Measurements from ENCODE around the gene IL22. TPM values are rescaled to one million over a fixed set of nuclear protein-coding genes. Genes with fewer than 3 reads are reported as not detected.
"Not testable (repeated sequence)": the region's sequence is repeated elsewhere in the genome, so short reads cannot be mapped to it uniquely, and the experiment has no call there.

Gene IL22
- polyA plus RNA-seq, 10 donors, result not detected

DNA sequence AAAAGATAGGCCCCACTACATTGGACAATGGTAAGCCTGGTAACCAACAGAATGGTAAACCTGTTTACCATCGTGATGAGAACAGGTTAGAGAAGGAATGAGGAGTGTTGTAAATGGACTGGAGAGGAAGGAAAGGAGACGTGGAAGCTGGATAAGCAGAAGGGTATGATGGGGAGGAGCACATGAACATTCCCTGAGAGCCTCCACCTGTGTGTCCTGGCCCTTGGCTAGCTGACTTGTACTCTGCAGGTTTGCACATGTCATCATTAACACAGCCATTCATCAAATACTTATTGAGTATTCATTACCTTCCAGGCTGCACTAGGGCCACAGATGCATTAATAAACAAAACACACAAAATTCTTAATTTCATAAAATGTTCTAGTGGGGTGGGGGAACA lies 23.4 kb downstream of the IL22 start:
- no peak for DNase-seq

GRCh38 chr12:68227356-68227755 lies 26.0 kb downstream of the IL22 start:
- DNase-seq, result no peak

DNA sequence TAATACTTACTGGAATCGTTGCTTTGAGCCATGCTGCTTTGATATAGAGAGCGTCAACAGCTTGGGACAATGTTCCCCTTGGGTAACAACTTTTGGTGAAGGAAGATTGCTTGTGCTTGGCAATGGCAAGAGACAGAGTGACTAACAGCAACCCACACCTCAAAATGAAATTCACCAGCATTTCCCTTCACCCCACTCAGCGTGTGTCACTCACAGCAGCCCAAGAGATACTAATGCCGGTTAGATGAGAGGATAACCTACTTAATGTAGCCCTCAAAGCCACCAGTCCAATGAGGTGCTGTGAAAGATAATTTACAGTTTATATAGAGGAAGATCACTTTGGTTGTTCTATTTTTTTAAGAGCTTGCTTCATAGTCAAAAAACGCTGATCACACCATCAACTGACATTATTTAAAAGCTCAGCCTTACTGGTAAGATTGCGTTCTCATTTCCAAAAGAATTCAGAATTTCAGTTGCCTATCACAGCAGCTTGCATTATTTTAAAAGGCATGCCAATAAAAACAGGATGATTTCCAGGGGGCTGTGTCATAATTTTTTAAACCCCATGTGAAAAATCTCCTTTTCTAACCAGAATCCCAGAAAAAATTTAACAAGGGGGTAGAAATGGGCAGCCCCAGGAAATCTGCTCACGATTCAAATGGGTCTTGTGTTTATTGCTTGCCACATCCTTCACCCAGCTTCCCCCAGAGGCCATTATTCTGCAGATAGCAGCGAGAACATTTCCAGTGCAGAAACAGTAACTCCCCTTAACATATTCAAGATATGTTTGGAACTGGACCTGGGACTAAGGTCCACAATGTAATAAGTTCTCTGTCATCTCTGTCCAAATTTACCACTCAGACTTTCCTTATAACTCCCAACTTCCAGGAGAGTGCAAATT lies 27.6 kb downstream of the IL22 start, which contains the start of gene IL26:
IL26 (minus strand) TSS at position 235 of the 901 bp plus-strand sequence; CDS start at position 181, 54 bp downstream.
- no peak for DNase-seq

DNA sequence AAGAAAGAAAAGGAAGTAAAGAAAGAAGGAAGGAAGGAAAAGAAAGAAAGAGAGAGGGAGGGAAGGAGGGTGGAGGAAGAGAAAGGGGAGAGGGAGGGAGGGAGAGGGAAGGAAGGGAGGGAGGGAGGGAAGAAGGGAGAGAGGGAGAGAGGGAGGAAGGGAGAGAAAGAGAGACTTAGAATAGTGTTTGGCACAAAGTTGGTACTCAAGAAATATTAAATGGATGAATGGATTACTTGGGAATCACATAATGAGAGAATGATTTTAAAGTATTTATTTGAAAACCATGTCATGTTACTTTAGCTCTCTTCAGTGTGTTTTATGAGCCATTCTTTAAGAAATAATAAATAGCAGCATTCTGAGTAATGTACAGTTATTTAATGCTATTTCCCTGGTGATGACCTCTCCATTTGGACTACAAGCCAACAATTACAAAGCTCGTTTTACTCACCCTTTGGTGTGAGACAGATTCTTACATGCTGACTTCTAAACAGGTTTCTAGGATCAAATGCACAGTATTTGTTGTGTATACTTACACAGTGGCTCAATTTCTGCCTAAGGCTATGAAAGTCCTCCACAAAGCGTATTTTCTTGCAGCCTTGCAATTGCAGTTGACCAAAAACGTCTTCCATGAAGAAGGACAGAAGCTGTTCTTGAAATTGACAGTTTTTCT lies 28.7 kb downstream of the IL22 start:
- peak in 1 of 3 donors; percentile 5 for DNase-seq

GRCh38 chr12:68223067-68223747 lies 30.2 kb downstream of the IL22 start:
- DNase-seq, result peak; percentile 80 to 92 (median 86)

DNA sequence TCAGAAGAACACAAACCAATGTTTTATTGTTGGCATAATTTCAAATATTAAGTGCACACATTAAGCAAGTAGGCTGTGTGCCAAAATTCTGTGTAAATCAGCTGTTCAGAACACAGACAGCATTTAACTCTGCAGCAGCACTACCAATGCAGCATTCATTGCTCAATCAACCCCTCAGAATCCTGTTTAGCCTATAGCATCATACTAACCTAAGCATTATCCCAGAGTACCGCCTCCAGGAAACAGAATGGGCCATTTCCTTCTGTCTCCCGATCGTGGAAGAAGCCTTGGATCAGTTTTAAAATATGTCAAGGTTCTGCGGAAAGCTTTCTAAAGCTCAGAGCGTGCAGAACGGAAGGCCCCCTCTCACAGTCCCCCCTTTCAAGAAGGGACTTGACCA lies 31.1 kb downstream of the IL22 start:
- DNase-seq, result peak in 1 of 3 donors; percentile 30

DNA sequence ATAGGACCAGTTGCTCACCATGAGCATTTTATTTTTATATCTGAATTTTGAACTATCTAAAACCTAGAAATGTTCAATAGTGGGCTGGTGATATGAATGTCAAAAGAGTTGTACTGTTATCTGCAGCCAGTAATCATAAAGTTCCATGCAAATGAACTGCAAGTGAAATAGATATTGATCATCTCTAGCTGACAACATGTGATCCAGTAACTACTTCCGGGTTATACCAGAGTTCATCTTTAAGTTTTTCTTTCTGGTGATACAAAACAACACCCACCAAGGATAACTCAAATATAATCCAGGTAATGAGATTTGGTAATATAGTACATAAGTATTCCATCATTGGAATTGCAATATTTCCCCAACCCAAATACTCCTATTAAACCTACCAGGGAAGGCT lies 31.9 kb downstream of the IL22 start:
- no peak for DNase-seq

GRCh38 chr12:68210875-68211274 lies 42.5 kb downstream of the IL22 start:
- DNase-seq, result no peak

- not testable (repeated sequence) for DNase-seq
Observed at GRCh38 chr12:68209048-68209728, 44.2 kb downstream of the IL22 start.

GRCh38 chr12:68207276-68207675 lies 46.1 kb downstream of the IL22 start:
- no peak for DNase-seq

GRCh38 chr12:68206446-68206845 lies 47.0 kb downstream of the IL22 start:
- no peak for DNase-seq

DNA sequence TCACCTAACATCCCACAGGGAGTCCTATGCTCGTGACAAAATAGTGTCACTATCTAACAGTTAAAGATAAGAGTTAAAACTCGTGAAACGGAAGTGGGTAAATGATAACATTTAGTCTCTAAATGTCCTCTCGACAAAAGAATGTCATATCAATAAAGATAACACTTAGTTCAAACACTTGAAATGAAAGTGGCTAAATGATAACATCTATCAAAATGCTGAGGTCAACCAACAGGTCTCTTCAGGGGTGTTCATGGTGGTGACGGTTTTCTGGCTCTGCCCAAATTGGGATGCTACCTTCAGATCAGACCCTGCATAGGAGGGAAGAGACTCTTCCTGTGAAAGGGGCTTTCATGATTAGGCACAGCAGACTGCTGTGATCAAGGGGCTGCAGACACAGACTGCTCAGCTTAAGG lies 49.9 kb downstream of the IL22 start:
- no peak for DNase-seq

GRCh38 chr12:68200854-68201253 lies 52.5 kb downstream of the IL22 start:
- no peak for DNase-seq

GRCh38 chr12:68199127-68199526 lies 54.3 kb downstream of the IL22 start:
- no peak for DNase-seq

DNA sequence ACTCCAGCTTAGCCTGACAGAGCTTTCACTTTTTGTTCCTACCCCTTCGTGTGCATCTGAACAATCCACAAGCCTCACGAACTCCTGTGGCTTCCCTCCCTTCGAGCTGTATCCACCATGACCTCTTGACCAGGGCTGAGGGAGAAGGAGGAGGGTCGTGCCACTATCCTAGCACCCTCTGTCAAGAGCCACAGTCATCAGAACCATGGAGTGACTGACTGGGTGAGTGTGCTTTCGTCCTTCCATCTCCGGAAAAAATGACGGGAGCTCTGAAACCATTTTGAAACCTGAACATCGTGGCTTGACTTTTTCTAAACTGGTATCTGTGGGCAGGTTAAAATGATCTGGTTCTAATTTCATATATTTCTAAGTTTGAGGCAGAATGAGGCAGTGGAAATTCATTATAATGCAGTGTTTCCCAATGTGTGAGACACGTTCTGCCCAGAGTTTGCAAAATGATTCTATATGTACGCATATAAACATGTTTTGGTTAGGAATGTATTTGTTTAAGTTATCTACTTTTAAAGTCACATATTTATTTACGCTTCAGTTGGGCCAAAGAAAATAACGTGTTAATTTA lies 54.8 kb downstream of the IL22 start:
- DNase-seq, result no peak

Other genes starting within 250 kb of the IL22 start
- under 1 TPM in 2 of 10 donors, not detected in 8; 0.20 to 0.94 TPM for gene IFNG, start 93.9 kb downstream of the IL22 start, polyA plus RNA-seq (ENCODE audit: insufficient read length in 10 of 10)
- gene IL26, start 27.8 kb downstream of the IL22 start, polyA plus RNA-seq (ENCODE audit: insufficient read length in 10 of 10), result not detected
- gene MDM1, start 78.8 kb upstream of the IL22 start, polyA plus RNA-seq (ENCODE audit: insufficient read length in 10 of 10), result 10 to 100 TPM; 12.7 to 26.2 (median 16.0) TPM

Measured in muscle of back (tissue), 11 donors.